GM18519 (cell line): ENCODE measurements around the gene TNNT2.

Source experiments
- ATAC-seq: cut with Tn5 transposase; IDR thresholded peaks from one replicate; pipeline ENCODE4 v1.9.1; 2021; ENCODE audit warnings: mild to moderate bottlenecking, moderate library complexity; ENCODE audit not compliant: unreplicated experiment, low FRiP score

TNNT2 gene

DNA sequence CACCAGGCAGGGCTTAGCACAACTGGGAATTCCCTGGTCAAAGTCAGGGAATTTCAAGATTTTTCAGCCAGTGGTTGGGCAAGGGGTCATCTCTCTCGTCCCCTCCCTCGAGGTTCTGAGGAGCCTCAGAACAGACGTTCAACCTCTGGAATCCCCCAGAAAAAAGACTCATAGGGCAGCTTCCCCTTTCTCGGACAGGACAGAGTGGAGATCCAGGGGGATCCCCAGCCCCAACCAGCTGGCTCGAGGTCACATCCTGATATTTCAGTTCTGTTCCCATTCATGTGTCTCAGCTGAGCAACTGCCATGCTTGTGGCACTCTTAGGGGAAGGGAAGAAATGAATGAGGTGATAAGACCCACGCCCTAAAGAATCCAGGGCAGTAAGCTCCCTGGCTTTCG, 26.6 kb upstream of the TNNT2 start:
- no peak for ATAC-seq

- ATAC-seq: no peak
Observed at GRCh38 chr1:201403359-201403758, 25.9 kb upstream of the TNNT2 start.

- ATAC-seq: no peak
Observed at GRCh38 chr1:201401700-201402099, 24.2 kb upstream of the TNNT2 start.

- no peak for ATAC-seq
Observed at GRCh38 chr1:201400852-201401230, 23.4 kb upstream of the TNNT2 start.

- ATAC-seq: no peak
Observed at GRCh38 chr1:201400212-201400851, 22.9 kb upstream of the TNNT2 start.

GRCh38 chr1:201399352-201400126, 22.1 kb upstream of the TNNT2 start:
- no peak for ATAC-seq

- no peak for ATAC-seq
Observed at GRCh38 chr1:201399018-201399351, 21.5 kb upstream of the TNNT2 start, which contains the start of gene LAD1. Gene LAD1, minus strand, starts transcription at chr1:201399324. Its CDS starts 18 bp downstream, at chr1:201399306.

- ATAC-seq: no peak
Observed at GRCh38 chr1:201397675-201398074, 20.2 kb upstream of the TNNT2 start.

GRCh38 chr1:201396861-201397464, 19.5 kb upstream of the TNNT2 start:
- no peak for ATAC-seq

DNA sequence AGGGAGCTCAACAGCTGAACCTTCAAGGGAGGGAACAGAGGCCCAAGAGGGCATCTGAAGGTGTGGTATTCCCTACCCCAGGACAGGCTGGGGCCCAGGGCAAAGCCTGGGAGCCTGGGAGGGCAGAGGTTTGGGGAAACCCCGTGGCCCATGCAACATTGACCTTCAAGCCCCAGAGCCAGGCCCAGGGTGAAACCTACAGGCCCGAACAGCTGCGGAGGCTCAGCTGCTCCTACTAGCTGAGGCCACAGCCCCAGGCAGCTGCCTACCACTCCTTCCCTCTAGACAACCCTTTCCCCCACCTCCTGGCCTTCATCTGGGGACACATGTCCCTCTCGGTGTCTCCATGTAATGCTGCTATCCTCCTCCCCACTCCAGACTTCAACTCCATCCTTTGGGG, 18.5 kb upstream of the TNNT2 start:
- ATAC-seq: no peak

GRCh38 chr1:201394591-201394990, 17.1 kb upstream of the TNNT2 start:
- no peak for ATAC-seq

DNA sequence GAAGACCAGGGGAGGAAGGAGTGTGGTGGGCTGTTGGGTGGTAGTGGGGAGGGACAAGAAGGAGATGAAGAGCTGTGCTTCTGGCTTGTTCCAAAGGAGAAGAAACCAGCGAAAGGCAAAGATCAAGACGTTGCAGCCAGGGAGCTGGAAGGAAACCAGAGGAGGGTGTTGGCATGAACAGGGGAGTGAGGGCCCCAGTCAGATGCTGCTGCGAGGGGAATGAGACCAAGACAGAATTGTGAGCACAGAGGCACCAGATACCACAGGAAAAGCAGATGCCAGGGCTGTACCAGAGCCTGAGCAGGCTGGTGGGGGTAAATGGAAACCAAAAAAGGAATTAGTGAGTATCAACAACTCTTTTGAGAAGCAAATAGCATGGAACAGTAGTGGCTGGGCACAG, 15.6 kb upstream of the TNNT2 start:
- ATAC-seq: no peak

GRCh38 chr1:201391651-201392511, 14.4 kb upstream of the TNNT2 start:
- no peak for ATAC-seq

DNA sequence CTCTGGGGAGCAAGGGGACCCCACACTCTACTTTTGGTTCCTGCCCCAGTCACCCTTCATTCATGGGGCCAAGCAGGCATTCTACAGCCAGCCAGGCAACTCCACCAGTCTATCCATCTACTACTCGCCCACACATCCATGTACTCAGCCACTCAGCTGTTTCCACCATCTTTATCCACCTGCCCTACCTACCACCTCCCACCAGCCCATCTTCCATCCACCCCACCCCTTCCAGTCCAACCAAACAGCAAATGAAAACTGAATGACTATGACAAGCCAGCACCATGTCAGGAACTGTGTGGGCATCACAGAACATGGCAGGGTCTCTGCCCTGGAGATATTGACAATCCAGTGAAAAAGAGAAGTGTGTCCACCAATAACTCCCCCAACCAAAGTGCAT, 13.7 kb upstream of the TNNT2 start:
- no peak for ATAC-seq

DNA sequence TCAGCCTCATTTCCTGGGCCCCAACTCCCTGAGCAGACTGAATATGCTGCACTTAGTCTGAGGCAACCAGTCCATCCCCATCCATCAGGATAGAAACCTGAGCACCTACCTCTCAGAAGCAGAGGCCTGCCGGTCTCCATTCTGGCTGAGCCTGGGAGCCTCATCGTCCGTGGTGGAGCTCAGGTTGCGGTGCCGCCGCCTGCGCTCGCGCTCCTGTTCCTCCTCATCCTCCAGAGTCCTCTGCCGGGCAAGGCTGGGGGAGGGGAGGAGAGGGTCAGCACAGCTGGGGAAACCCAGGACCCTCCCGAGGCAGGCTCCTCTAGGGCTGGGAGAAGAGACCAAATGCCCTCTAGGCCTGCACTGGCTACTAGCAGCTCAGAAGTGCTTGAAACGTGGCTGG, 11.6 kb upstream of the TNNT2 start:
- ATAC-seq: no peak

- no peak for ATAC-seq
Observed at GRCh38 chr1:201386208-201386607, 8.7 kb upstream of the TNNT2 start.

DNA sequence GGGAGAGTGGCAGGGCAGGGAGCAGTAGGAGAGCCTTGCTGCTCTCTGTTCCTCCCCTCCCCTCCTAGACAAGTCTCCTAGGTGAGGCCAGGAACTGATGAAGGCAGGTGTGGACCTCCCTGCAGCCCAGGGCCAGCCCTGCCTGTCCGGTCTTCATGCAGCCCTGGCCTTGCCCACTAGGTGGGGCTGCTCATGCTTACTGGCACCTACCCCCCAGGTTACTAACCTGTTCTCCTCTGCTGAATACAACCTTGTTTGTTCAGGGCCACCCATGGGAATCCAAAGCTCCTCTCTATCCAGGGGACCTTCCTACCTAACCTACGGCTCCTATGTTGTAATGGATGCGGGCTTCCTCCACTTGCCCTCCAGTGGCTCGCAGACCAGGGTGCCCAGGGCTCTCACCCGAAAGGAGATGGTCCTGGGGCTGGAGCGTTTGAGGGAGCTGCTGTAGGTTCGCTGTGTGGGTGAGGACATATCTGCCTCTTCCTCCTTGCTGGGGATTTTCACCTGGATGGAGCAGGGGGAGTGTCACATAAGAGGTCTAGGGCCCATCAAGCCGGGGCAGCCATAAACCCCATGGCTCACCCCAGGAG, 7.9 kb upstream of the TNNT2 start:
- ATAC-seq: no peak

DNA sequence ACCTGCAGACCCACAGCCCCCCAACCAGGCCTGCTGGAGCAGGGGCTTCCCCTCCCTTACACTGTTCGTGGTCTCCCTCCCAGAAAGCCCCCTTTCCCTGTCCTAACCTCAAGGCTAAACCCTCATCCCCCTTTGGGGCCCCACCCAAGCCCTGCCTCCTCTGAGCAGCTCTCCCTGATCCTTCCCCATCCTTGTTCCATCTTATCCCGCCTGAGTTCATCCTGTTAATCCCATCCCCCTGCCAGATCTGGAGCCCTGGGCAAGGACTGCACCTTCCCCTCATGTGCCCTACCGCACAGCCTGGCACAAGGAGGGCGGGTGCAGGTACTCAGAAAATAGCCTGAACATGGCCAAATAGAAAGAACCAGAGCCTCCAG, 6.9 kb upstream of the TNNT2 start:
- no peak for ATAC-seq

GRCh38 chr1:201383647-201384405, 6.3 kb upstream of the TNNT2 start:
- ATAC-seq: no peak

GRCh38 chr1:201381130-201381529, 3.6 kb upstream of the TNNT2 start:
- ATAC-seq: no peak
